ES-I3 (cell line): Measurements from ENCODE around the gene PLB1.

ENCODE experiments used
- H3K36me3 ChIP-seq: 2 replicates; pipeline ENCODE4 v1.6.1; 2013; ENCODE audit warnings: mild to moderate bottlenecking, low read length, control low read depth, moderate library complexity; ENCODE audit not compliant: insufficient read depth
- H3K4me1 ChIP-seq: 2 replicates; pipeline ENCODE4 v1.6.1; 2013; ENCODE audit warnings: mild to moderate bottlenecking, control low read depth, low read length; ENCODE audit not compliant: insufficient read depth
- H3K9ac ChIP-seq: 2 replicates; pipeline ENCODE4 v1.6.1; 2013; ENCODE audit warnings: low read depth, mild to moderate bottlenecking, low read length, moderate library complexity
- H3K9me3 ChIP-seq: 2 replicates; pipeline ENCODE4 v1.6.1; 2013; ENCODE audit warnings: mild to moderate bottlenecking, low read length, moderate library complexity; ENCODE audit not compliant: control insufficient read depth, insufficient read depth

Gene PLB1

GRCh38 chr2:28600181-28600580 is 104.3 kb downstream of the PLB1 start:
- no peaks in the 10 kb centered on the region for H3K9me3 ChIP-seq
- H3K36me3 ChIP-seq: no peaks in the 10 kb centered on the region
- no peak overlapping the region for H3K9ac ChIP-seq
- 0 out of 2 replicates have a peak, but pooled peaks cover 2% of the 10 kb centered on the region for H3K4me1 ChIP-seq

GRCh38 chr2:28601616-28602015 is 105.8 kb downstream of the PLB1 start:
- Histone ChIP-seq H3K4me1 (peaks cover 3% of the 10 kb centered on the region; the same call in 1 of the 2 replicates), H3K9ac (no peak overlapping the region), H3K36me3 (no peaks in the 10 kb centered on the region), H3K9me3 (no peaks in the 10 kb centered on the region)

GRCh38 chr2:28602136-28602660 is 106.3 kb downstream of the PLB1 start:
- no peak overlapping the region for H3K9ac ChIP-seq
- H3K4me1 ChIP-seq: peaks cover 9% of the 10 kb centered on the region; the same call in 1 of the 2 replicates
- H3K36me3 ChIP-seq: no peaks in the 10 kb centered on the region
- no peaks in the 10 kb centered on the region for H3K9me3 ChIP-seq

GRCh38 chr2:28602751-28603639 is 107.1 kb downstream of the PLB1 start:
- H3K4me1 ChIP-seq: peaks cover 17% of the 10 kb centered on the region; the same call in 1 of the 2 replicates
- H3K9me3 ChIP-seq: no peaks in the 10 kb centered on the region
- H3K36me3 ChIP-seq: no peaks in the 10 kb centered on the region
- H3K9ac ChIP-seq: no peak overlapping the region

GRCh38 chr2:28603821-28604220 is 108.0 kb downstream of the PLB1 start:
- Histone ChIP-seq H3K9me3 (no peaks in the 10 kb centered on the region), H3K36me3 (no peaks in the 10 kb centered on the region), H3K4me1 (peaks cover 21% of the 10 kb centered on the region; the same call in 1 of the 2 replicates), H3K9ac (no peak overlapping the region)

GRCh38 chr2:28604284-28604843 is 108.5 kb downstream of the PLB1 start:
- H3K36me3 ChIP-seq: no peaks in the 10 kb centered on the region
- H3K4me1 ChIP-seq: peaks cover 21% of the 10 kb centered on the region; the same call in 1 of the 2 replicates
- H3K9ac ChIP-seq: no peak overlapping the region
- no peaks in the 10 kb centered on the region for H3K9me3 ChIP-seq

- H3K9me3 ChIP-seq: no peaks in the 10 kb centered on the region
- no peak overlapping the region for H3K9ac ChIP-seq
- peaks cover 24% of the 10 kb centered on the region; the same call in 1 of the 2 replicates for H3K4me1 ChIP-seq
- H3K36me3 ChIP-seq: no peaks in the 10 kb centered on the region
These were observed 111.2 kb downstream of the PLB1 start for GRCh38 chr2:28606986-28607441.

GRCh38 chr2:28607730-28608499 is 112.1 kb downstream of the PLB1 start:
- peaks cover 24% of the 10 kb centered on the region; the same call in 1 of the 2 replicates for H3K4me1 ChIP-seq
- no peaks in the 10 kb centered on the region for H3K9me3 ChIP-seq
- H3K9ac ChIP-seq: no peak overlapping the region
- H3K36me3 ChIP-seq: no peaks in the 10 kb centered on the region

GRCh38 chr2:28608500-28609424 is 112.9 kb downstream of the PLB1 start:
- no peak overlapping the region for H3K9ac ChIP-seq
- no peaks in the 10 kb centered on the region for H3K9me3 ChIP-seq
- H3K4me1 ChIP-seq: peaks cover 24% of the 10 kb centered on the region; the same call in 1 of the 2 replicates

GRCh38 chr2:28610583-28611201 is 114.8 kb downstream of the PLB1 start:
- H3K9me3 ChIP-seq: no peaks in the 10 kb centered on the region
- H3K9ac ChIP-seq: no peak overlapping the region
- no peaks in the 10 kb centered on the region for H3K36me3 ChIP-seq
- peaks cover 24% of the 10 kb centered on the region; the same call in 1 of the 2 replicates for H3K4me1 ChIP-seq

More at GRCh38 chr2:28608500-28609424, 112.9 kb downstream of the PLB1 start:
- no peaks in the 10 kb centered on the region for H3K36me3 ChIP-seq

GRCh38 chr2:28612131-28612812 is 116.4 kb downstream of the PLB1 start:
- peaks cover 14% of the 10 kb centered on the region; the same call in 1 of the 2 replicates for H3K4me1 ChIP-seq
- no peaks in the 10 kb centered on the region for H3K36me3 ChIP-seq
- no peak overlapping the region for H3K9ac ChIP-seq
- H3K9me3 ChIP-seq: no peaks in the 10 kb centered on the region

GRCh38 chr2:28613186-28613585 is 117.3 kb downstream of the PLB1 start:
- Histone ChIP-seq H3K9me3 (no peaks in the 10 kb centered on the region), H3K4me1 (peaks cover 5% of the 10 kb centered on the region; the same call in 1 of the 2 replicates), H3K36me3 (no peaks in the 10 kb centered on the region), H3K9ac (no peak overlapping the region)
